VCaP (cell line): ENCODE data around the gene MNS1.
"Not testable (repeated sequence)": the region's sequence is repeated elsewhere in the genome, so short reads cannot be mapped to it uniquely, and the experiment has no call there.

Source experiments
- H3K27ac ChIP-seq: fragments of 450-650 bp; 2 replicates; pipeline ENCODE4 v1.5.1; 2017
- CTCF ChIP-seq: fragments of 450-650 bp; conservative IDR thresholded peaks from 2 replicates; pipeline ENCODE4 v1.5.1; 2017; ENCODE audit warnings: mild to moderate bottlenecking, moderate library complexity

Gene MNS1

GRCh38 chr15:56491110-56491722, 26.3 kb upstream of the MNS1 start:
- peak; percentile 94 for TF ChIP-seq CTCF

GRCh38 chr15:56490461-56490860, 25.5 kb upstream of the MNS1 start:
- no peak for TF ChIP-seq CTCF

More at GRCh38 chr15:56491110-56491722, 26.3 kb upstream of the MNS1 start:
- H3K27ac ChIP-seq, result no peak overlapping the region

GRCh38 chr15:56486206-56486605, 21.3 kb upstream of the MNS1 start:
- not testable (repeated sequence) for H3K27ac ChIP-seq

More at GRCh38 chr15:56490461-56490860, 25.5 kb upstream of the MNS1 start:
- H3K27ac ChIP-seq, result no peak overlapping the region

GRCh38 chr15:56485426-56485825, 20.5 kb upstream of the MNS1 start:
- H3K27ac ChIP-seq, result not testable (repeated sequence)

GRCh38 chr15:56484287-56484686, 19.4 kb upstream of the MNS1 start:
- H3K27ac ChIP-seq, result no peak overlapping the region
- no peak for TF ChIP-seq CTCF

GRCh38 chr15:56475351-56475750, 10.4 kb upstream of the MNS1 start:
- TF ChIP-seq CTCF, result no peak
- H3K27ac ChIP-seq, result no peak overlapping the region

GRCh38 chr15:56473017-56473416, 8.1 kb upstream of the MNS1 start:
- no peak overlapping the region for H3K27ac ChIP-seq
- no peak for TF ChIP-seq CTCF

- no peak overlapping the region for H3K27ac ChIP-seq
- no peak for TF ChIP-seq CTCF
Measured at GRCh38 chr15:56472278-56472677, 7.3 kb upstream of the MNS1 start.
